A549 (cell line): ENCODE results near the gene LIMD2.

ENCODE experiments used
- KDM5A ChIP-seq: fragments of 200-600 bp; sonication (generic); IDR thresholded peaks from 2 replicates; pipeline ENCODE4 v1.6.1; 2016; ENCODE audit warnings: antibody characterized with exemption, mild to moderate bottlenecking
- MAFK ChIP-seq: fragments of 450-650 bp; IDR thresholded peaks from 2 replicates; pipeline ENCODE4 v1.6.1; 2014; ENCODE audit not compliant: partially characterized antibody
- RCOR1 ChIP-seq: fragments of 150-350 bp; IDR thresholded peaks from 2 replicates; pipeline ENCODE4 v1.6.1; 2014; ENCODE audit warnings: antibody characterized with exemption, low read length, low read depth
- TF ChIP-seq, protein P1 (sequence below): fragments of >200 bp; sonication (Bioruptor Twin); formaldehyde crosslinking; IDR thresholded peaks from 3 replicates; pipeline ENCODE4 v1.5.1; 2016

DNA sequence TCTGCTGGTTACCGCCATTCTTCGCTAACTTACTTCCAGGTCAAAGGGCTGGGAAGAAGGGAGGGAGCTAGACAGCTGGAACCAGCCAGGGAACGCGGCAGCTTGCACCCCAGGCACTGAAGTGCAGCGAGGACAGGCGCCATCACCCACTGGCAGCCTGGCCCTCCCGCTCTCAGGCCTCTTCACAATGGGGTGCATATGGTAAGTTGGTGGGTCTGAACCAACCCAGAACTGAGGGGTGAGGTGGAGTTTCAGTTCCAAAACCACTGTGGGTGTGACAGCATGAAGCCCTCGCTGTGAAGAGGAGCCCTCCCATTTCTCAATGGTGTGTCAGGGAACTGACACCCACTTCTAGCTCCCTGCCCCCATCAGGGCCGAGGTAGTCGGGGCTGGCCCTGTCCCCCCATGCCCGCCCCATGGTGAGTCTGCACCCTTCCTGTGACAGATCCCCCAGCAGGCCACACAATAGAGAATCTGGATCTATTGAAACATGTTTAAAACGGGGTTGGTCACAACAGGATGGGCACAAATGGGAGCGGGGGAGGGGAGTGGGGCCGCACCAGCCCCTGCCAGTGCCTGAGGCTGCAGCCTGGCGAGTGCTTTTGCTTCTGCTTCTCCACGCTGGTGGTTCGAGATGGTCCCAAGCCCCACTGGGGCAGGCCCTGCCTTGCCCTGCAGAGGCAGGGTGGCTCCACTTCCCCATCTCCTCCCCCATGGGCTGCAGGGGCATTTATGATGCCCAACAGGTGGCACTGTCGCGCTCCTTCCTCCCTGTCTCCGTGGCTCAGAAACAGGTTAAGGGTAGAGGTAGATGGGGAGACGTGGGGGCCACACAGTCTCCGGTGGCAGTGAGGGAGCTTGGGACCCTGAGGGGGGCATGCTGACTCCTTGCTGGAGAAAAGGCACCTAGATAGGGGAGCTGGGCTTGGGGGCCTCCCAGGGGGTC lies 2.3 kb downstream of the LIMD2 start:
- TF ChIP-seq KDM5A (no peak), RCOR1 (no peak), MAFK (no peak)
- TF ChIP-seq, protein P1, sequence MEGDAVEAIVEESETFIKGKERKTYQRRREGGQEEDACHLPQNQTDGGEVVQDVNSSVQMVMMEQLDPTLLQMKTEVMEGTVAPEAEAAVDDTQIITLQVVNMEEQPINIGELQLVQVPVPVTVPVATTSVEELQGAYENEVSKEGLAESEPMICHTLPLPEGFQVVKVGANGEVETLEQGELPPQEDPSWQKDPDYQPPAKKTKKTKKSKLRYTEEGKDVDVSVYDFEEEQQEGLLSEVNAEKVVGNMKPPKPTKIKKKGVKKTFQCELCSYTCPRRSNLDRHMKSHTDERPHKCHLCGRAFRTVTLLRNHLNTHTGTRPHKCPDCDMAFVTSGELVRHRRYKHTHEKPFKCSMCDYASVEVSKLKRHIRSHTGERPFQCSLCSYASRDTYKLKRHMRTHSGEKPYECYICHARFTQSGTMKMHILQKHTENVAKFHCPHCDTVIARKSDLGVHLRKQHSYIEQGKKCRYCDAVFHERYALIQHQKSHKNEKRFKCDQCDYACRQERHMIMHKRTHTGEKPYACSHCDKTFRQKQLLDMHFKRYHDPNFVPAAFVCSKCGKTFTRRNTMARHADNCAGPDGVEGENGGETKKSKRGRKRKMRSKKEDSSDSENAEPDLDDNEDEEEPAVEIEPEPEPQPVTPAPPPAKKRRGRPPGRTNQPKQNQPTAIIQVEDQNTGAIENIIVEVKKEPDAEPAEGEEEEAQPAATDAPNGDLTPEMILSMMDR = peak; percentile 56
